Body of pancreas (tissue), 4 donors: ENCODE data around the gene CCDC138.

Experiments
- POLR2A ChIP-seq, 3 donors: fragments of 450-650 bp; IDR thresholded peaks; one replicate each; pipeline ENCODE4 v1.6.1; 2016; ENCODE audit warnings: antibody characterized with exemption in 3 of 3, mild to moderate bottlenecking in 2 of 3
- TF ChIP-seq, protein P1 (sequence below), 7 experiments: fragments of 450-650 bp in 4 of 7; fragments of 200-600 bp in 3 of 7; sonication (generic) in 3 of 7; IDR thresholded peaks; one replicate each; pipeline ENCODE4 v1.5.1; 2016 to 2019; ENCODE audit warnings: antibody characterized with exemption in 7 of 7

DNA sequence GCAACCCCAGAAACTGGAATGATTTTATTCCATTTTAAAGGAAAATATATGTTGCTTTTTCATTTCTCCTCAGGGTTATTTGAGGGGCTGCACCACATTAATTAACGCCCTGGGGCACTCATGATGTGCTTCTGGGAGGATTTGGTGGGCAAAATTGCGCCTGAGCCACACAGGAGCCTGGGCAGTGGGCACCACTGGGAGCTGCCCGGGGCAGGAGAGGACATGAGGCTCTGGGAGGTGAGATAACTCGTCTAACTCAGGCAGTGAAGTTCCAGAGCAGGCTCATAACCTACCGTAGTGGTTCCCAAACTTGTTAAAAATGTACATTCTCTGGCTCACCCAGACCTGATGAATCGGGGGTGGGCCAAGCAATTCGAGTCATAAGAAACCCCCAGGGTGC lies 134.1 kb downstream of the CCDC138 start:
- TF ChIP-seq, protein P1, sequence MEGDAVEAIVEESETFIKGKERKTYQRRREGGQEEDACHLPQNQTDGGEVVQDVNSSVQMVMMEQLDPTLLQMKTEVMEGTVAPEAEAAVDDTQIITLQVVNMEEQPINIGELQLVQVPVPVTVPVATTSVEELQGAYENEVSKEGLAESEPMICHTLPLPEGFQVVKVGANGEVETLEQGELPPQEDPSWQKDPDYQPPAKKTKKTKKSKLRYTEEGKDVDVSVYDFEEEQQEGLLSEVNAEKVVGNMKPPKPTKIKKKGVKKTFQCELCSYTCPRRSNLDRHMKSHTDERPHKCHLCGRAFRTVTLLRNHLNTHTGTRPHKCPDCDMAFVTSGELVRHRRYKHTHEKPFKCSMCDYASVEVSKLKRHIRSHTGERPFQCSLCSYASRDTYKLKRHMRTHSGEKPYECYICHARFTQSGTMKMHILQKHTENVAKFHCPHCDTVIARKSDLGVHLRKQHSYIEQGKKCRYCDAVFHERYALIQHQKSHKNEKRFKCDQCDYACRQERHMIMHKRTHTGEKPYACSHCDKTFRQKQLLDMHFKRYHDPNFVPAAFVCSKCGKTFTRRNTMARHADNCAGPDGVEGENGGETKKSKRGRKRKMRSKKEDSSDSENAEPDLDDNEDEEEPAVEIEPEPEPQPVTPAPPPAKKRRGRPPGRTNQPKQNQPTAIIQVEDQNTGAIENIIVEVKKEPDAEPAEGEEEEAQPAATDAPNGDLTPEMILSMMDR (IDR thresholded peaks at IDR 0.05), result no peak
- no peak for TF ChIP-seq POLR2A (IDR thresholded peaks at IDR 0.05)
